GM18507 (cell line): ENCODE results near the gene CEP112.
"Not testable (repeated sequence)": the region's sequence is repeated elsewhere in the genome, so short reads cannot be mapped to it uniquely, and the experiment has no call there.

Experiments used
- DNase-seq: peaks from one replicate; pipeline ENCODE4 v3.0.0; 2011; ENCODE audit warnings: low read depth; ENCODE audit not compliant: insufficient read length; ENCODE audit errors: extremely low spot score
- FAIRE-seq: peaks from 2 replicates; lab custom pipeline; 2011; peaks lifted over from hg19 to GRCh38; lab: Jason Lieb, UNC

Gene CEP112

GRCh38 chr17:66169839-66170238 is 22.1 kb downstream of the CEP112 start:
- FAIRE-seq (no peak), DNase-seq (no peak)

- no peak for FAIRE-seq
- no peak for DNase-seq
These were observed 24.6 kb downstream of the CEP112 start for GRCh38 chr17:66167189-66167815.

- FAIRE-seq (peak; percentile 89), DNase-seq (peak; percentile 12)
These were observed 26.3 kb downstream of the CEP112 start for GRCh38 chr17:66165537-66166123.

- DNase-seq, FAIRE-seq: not testable (repeated sequence)
These were observed 36.9 kb downstream of the CEP112 start for GRCh38 chr17:66155055-66155454.

GRCh38 chr17:66152756-66153155 is 39.2 kb downstream of the CEP112 start:
- no peak for DNase-seq
- FAIRE-seq, result no peak

GRCh38 chr17:66150708-66151107 is 41.2 kb downstream of the CEP112 start:
- DNase-seq (no peak), FAIRE-seq (no peak)

- FAIRE-seq (peak; percentile 63), DNase-seq (no peak)
These were observed 42.4 kb downstream of the CEP112 start for GRCh38 chr17:66149562-66149961.

GRCh38 chr17:66146394-66146793 is 45.5 kb downstream of the CEP112 start:
- DNase-seq, result no peak
- no peak for FAIRE-seq

GRCh38 chr17:66143657-66144282 is 48.2 kb downstream of the CEP112 start:
- no peak for FAIRE-seq

GRCh38 chr17:66142428-66142827 is 49.5 kb downstream of the CEP112 start:
- no peak for FAIRE-seq

More at GRCh38 chr17:66143657-66144282, 48.2 kb downstream of the CEP112 start:
- DNase-seq, result no peak

GRCh38 chr17:66138120-66138519 is 53.8 kb downstream of the CEP112 start:
- DNase-seq (no peak), FAIRE-seq (no peak)

More at GRCh38 chr17:66142428-66142827, 49.5 kb downstream of the CEP112 start:
- no peak for DNase-seq

- no peak for FAIRE-seq
These were observed 56.0 kb downstream of the CEP112 start for GRCh38 chr17:66135896-66136295.

GRCh38 chr17:66135219-66135618 is 56.7 kb downstream of the CEP112 start:
- FAIRE-seq (no peak), DNase-seq (no peak)

More at GRCh38 chr17:66135896-66136295, 56.0 kb downstream of the CEP112 start:
- no peak for DNase-seq

- FAIRE-seq (no peak), DNase-seq (no peak)
These were observed 62.2 kb downstream of the CEP112 start for GRCh38 chr17:66129759-66130158.

- no peak for FAIRE-seq
- DNase-seq, result no peak
These were observed 65.7 kb downstream of the CEP112 start for GRCh38 chr17:66126231-66126630.

- no peak for DNase-seq
- no peak for FAIRE-seq
These were observed 68.8 kb downstream of the CEP112 start for GRCh38 chr17:66123163-66123562.

- no peak for FAIRE-seq
- no peak for DNase-seq
These were observed 76.7 kb downstream of the CEP112 start for GRCh38 chr17:66115246-66115645.

GRCh38 chr17:66114609-66115008 is 77.3 kb downstream of the CEP112 start:
- no peak for DNase-seq
- FAIRE-seq, result no peak

- FAIRE-seq (no peak), DNase-seq (no peak)
These were observed 84.2 kb downstream of the CEP112 start for GRCh38 chr17:66107731-66108130.

GRCh38 chr17:66098040-66098439 is 93.9 kb downstream of the CEP112 start:
- FAIRE-seq (no peak), DNase-seq (no peak)

GRCh38 chr17:66094727-66095126 is 97.2 kb downstream of the CEP112 start:
- DNase-seq, result no peak
- FAIRE-seq, result no peak
